Stimulated activated naive B cell treated with anti-CD40 and anti-IgM and Interleukin-4, amounts not matched to agents 10 μg/mL and 1 μg/mL and 100 μg/mL, for 72 hours (primary cell): Measurements from ENCODE around the gene ADCY1.

Experiments used
- ATAC-seq, 2 donors: fragments of 150-1000 bp; cut with Tn5 transposase; replicated peaks; 2 replicates each; pipeline ENCODE4 v1.10.0; 2021; ENCODE audit warnings: moderate library complexity in 1 of 2
- DNase-seq: peaks from one replicate; pipeline ENCODE4 v3.0.0; 2021
- H3K27ac Mint-ChIP-seq: one replicate; pipeline ENCODE4 v1.8.0; 2022; ENCODE audit warnings: mild to moderate bottlenecking, mixed read lengths
- H3K27me3 Mint-ChIP-seq, 2 donors: one replicate each; pipeline ENCODE4 v1.8.0; 2022; ENCODE audit warnings: mixed read lengths in 2 of 2
- H3K36me3 Mint-ChIP-seq, 2 donors: one replicate each; pipeline ENCODE4 v1.8.0; 2022; ENCODE audit warnings: mixed read lengths in 2 of 2, mild to moderate bottlenecking in 1 of 2
- H3K4me1 Mint-ChIP-seq, 2 donors: one replicate each; pipeline ENCODE4 v1.8.0; 2022; ENCODE audit warnings: mixed read lengths in 2 of 2, mild to moderate bottlenecking in 1 of 2
- H3K4me3 Mint-ChIP-seq, 2 donors: one replicate each; pipeline ENCODE4 v1.8.0; 2022; ENCODE audit warnings: mild to moderate bottlenecking in 2 of 2, mixed read lengths in 2 of 2, moderate library complexity in 1 of 2
- H3K9me3 Mint-ChIP-seq, 2 donors: one replicate each; pipeline ENCODE4 v1.8.0; 2022; ENCODE audit warnings: mixed read lengths in 2 of 2, mild to moderate bottlenecking in 1 of 2

The ADCY1 gene

GRCh38 chr7:45610660-45611299, 36.6 kb downstream of the ADCY1 start:
- Mint-ChIP-seq H3K27me3 (peaks cover 17 to 27% of the 10 kb centered on the region in 2 donors), H3K4me3 (peak overlapping the region in 1 of 2 donors; percentile 48), H3K4me1 (no peaks in the 10 kb centered on the region), H3K9me3 (peaks cover 27 to 37% of the 10 kb centered on the region in 2 donors), H3K36me3 (peaks cover 2 to 3% of the 10 kb centered on the region in 2 donors), H3K27ac (no peak overlapping the region)
- ATAC-seq (no peak), DNase-seq (no peak)

GRCh38 chr7:45617166-45617565, 43.0 kb downstream of the ADCY1 start:
- Mint-ChIP-seq H3K9me3 (peaks cover 42% of the 10 kb centered on the region in 2 donors), H3K4me3 (no peak overlapping the region), H3K27ac (no peak overlapping the region), H3K36me3 (peaks cover 0 to 5% of the 10 kb centered on the region in 2 donors), H3K27me3 (peaks cover 0 to 8% of the 10 kb centered on the region in 2 donors), H3K4me1 (no peaks in the 10 kb centered on the region)
- DNase-seq: no peak
- ATAC-seq: no peak

GRCh38 chr7:45622058-45622457, 47.9 kb downstream of the ADCY1 start:
- H3K9me3 Mint-ChIP-seq: peaks cover 13 to 19% of the 10 kb centered on the region in 2 donors
- ATAC-seq: no peak
- H3K4me1 Mint-ChIP-seq: no peaks in the 10 kb centered on the region
- no peaks in the 10 kb centered on the region for H3K36me3 Mint-ChIP-seq
- no peak overlapping the region for H3K4me3 Mint-ChIP-seq
- H3K27ac Mint-ChIP-seq: no peak overlapping the region
- DNase-seq: no peak
- peaks cover 4 to 7% of the 10 kb centered on the region in 2 donors for H3K27me3 Mint-ChIP-seq

GRCh38 chr7:45623157-45623556, 49.0 kb downstream of the ADCY1 start:
- ATAC-seq: no peak
- Mint-ChIP-seq H3K4me1 (no peaks in the 10 kb centered on the region), H3K27ac (no peak overlapping the region), H3K36me3 (no peaks in the 10 kb centered on the region), H3K9me3 (peaks cover 10 to 17% of the 10 kb centered on the region in 2 donors), H3K27me3 (peaks cover 4 to 7% of the 10 kb centered on the region in 2 donors), H3K4me3 (no peak overlapping the region)
- no peak for DNase-seq

- Mint-ChIP-seq H3K9me3 (peaks cover 12 to 16% of the 10 kb centered on the region in 2 donors), H3K4me1 (no peaks in the 10 kb centered on the region), H3K4me3 (no peak overlapping the region), H3K36me3 (no peaks in the 10 kb centered on the region), H3K27ac (no peak overlapping the region), H3K27me3 (peaks cover 4 to 7% of the 10 kb centered on the region in 2 donors)
- DNase-seq: no peak
- no peak for ATAC-seq
Observed at GRCh38 chr7:45623740-45624391, 49.7 kb downstream of the ADCY1 start.

GRCh38 chr7:45624392-45624760, 50.2 kb downstream of the ADCY1 start:
- no peak for DNase-seq
- Mint-ChIP-seq H3K9me3 (peaks cover 12 to 14% of the 10 kb centered on the region in 2 donors), H3K36me3 (no peaks in the 10 kb centered on the region), H3K4me1 (no peaks in the 10 kb centered on the region), H3K27me3 (peaks cover 4 to 7% of the 10 kb centered on the region in 2 donors), H3K4me3 (no peak overlapping the region), H3K27ac (no peak overlapping the region)
- no peak for ATAC-seq

- H3K27me3 Mint-ChIP-seq: peaks cover 4 to 7% of the 10 kb centered on the region in 2 donors
- ATAC-seq: no peak
- H3K4me1 Mint-ChIP-seq: no peaks in the 10 kb centered on the region
- peaks cover 9 to 13% of the 10 kb centered on the region in 2 donors for H3K9me3 Mint-ChIP-seq
- H3K27ac Mint-ChIP-seq: no peak overlapping the region
- H3K4me3 Mint-ChIP-seq: no peak overlapping the region
- H3K36me3 Mint-ChIP-seq: no peaks in the 10 kb centered on the region
- no peak for DNase-seq
Observed at GRCh38 chr7:45625067-45625466, 50.9 kb downstream of the ADCY1 start.

- no peaks in the 10 kb centered on the region for H3K36me3 Mint-ChIP-seq
- H3K4me3 Mint-ChIP-seq: no peak overlapping the region
- peaks cover 4 to 7% of the 10 kb centered on the region in 2 donors for H3K27me3 Mint-ChIP-seq
- no peak for ATAC-seq
- DNase-seq: no peak
- H3K27ac Mint-ChIP-seq: no peak overlapping the region
- H3K9me3 Mint-ChIP-seq: peaks cover 6% of the 10 kb centered on the region in 2 donors
- H3K4me1 Mint-ChIP-seq: no peaks in the 10 kb centered on the region
Observed at GRCh38 chr7:45625714-45626440, 51.7 kb downstream of the ADCY1 start.

- no peak overlapping the region for H3K27ac Mint-ChIP-seq
- DNase-seq: no peak
- peaks cover 4 to 7% of the 10 kb centered on the region in 2 donors for H3K27me3 Mint-ChIP-seq
- H3K36me3 Mint-ChIP-seq: no peaks in the 10 kb centered on the region
- no peak overlapping the region for H3K4me3 Mint-ChIP-seq
- ATAC-seq: no peak
- H3K4me1 Mint-ChIP-seq: no peaks in the 10 kb centered on the region
- peaks cover 3 to 6% of the 10 kb centered on the region in 2 donors for H3K9me3 Mint-ChIP-seq
Observed at GRCh38 chr7:45626441-45627430, 52.6 kb downstream of the ADCY1 start.

GRCh38 chr7:45627691-45628456, 53.7 kb downstream of the ADCY1 start:
- no peak for ATAC-seq
- Mint-ChIP-seq H3K9me3 (peaks cover 3 to 6% of the 10 kb centered on the region in 2 donors), H3K4me3 (no peak overlapping the region), H3K27ac (no peak overlapping the region), H3K36me3 (no peaks in the 10 kb centered on the region), H3K4me1 (no peaks in the 10 kb centered on the region), H3K27me3 (peaks cover 4 to 7% of the 10 kb centered on the region in 2 donors)
- no peak for DNase-seq

GRCh38 chr7:45631569-45631968, 57.4 kb downstream of the ADCY1 start:
- no peak for ATAC-seq
- DNase-seq: no peak
- peaks cover 3 to 6% of the 10 kb centered on the region in 2 donors for H3K9me3 Mint-ChIP-seq
- no peaks in the 10 kb centered on the region for H3K36me3 Mint-ChIP-seq
- H3K4me1 Mint-ChIP-seq: no peaks in the 10 kb centered on the region
- H3K4me3 Mint-ChIP-seq: no peak overlapping the region
- no peak overlapping the region for H3K27ac Mint-ChIP-seq
- no peaks in the 10 kb centered on the region for H3K27me3 Mint-ChIP-seq

GRCh38 chr7:45636733-45637132, 62.6 kb downstream of the ADCY1 start:
- Mint-ChIP-seq H3K27me3 (peaks cover 4 to 10% of the 10 kb centered on the region in 2 donors), H3K4me3 (no peak overlapping the region), H3K9me3 (no peaks in the 10 kb centered on the region), H3K4me1 (no peaks in the 10 kb centered on the region), H3K27ac (no peak overlapping the region), H3K36me3 (no peaks in the 10 kb centered on the region)
- ATAC-seq: no peak
- no peak for DNase-seq

- Mint-ChIP-seq H3K27me3 (peaks cover 7 to 10% of the 10 kb centered on the region in 2 donors), H3K4me1 (peaks cover 0 to 2% of the 10 kb centered on the region in 2 donors), H3K27ac (no peak overlapping the region), H3K36me3 (no peaks in the 10 kb centered on the region), H3K4me3 (no peak overlapping the region), H3K9me3 (no peaks in the 10 kb centered on the region)
- ATAC-seq: no peak
- DNase-seq: no peak
Observed at GRCh38 chr7:45638916-45639315, 64.7 kb downstream of the ADCY1 start.
